HAP-1 (cell line): ENCODE results near the gene CAT.

ENCODE experiments used
- DNase-seq, 2 experiments: peaks; one replicate each; pipeline ENCODE4 v3.0.0-alpha.2; 2016 to 2020; ENCODE audit warnings: low spot score in 2 of 2
- H3K27me3 ChIP-seq: fragments of 250-450 bp; sonication (Bioruptor Pico); 2 replicates; pipeline ENCODE4 v1.5.1; 2020; ENCODE audit warnings: low read depth, mild to moderate bottlenecking, moderate library complexity
- H3K36me3 ChIP-seq: fragments of 250-450 bp; sonication (Bioruptor Pico); replicated peaks from 2 replicates; pipeline ENCODE4 v1.5.1; 2020; ENCODE audit warnings: mild to moderate bottlenecking
- H3K4me1 ChIP-seq: fragments of 250-450 bp; sonication (Bioruptor Pico); 2 replicates; pipeline ENCODE4 v1.5.1; 2020; ENCODE audit warnings: mild to moderate bottlenecking
- H3K4me3 ChIP-seq: fragments of 250-450 bp; sonication (Bioruptor Pico); 2 replicates; pipeline ENCODE4 v1.5.1; 2020; ENCODE audit warnings: mild to moderate bottlenecking, moderate library complexity
- H3K9me3 ChIP-seq: fragments of 250-450 bp; sonication (Bioruptor Pico); 2 replicates; pipeline ENCODE4 v1.5.1; 2020; ENCODE audit warnings: mild to moderate bottlenecking, moderate library complexity
- in situ Hi-C: fragments of 300-500 bp; cut with MboI; formaldehyde crosslinking; loops from 3 replicates; pipeline ENCODE4 v1.14.3; 2020; ENCODE audit warnings: low sequenced_read_pairs, inconsistent platforms, mixed read lengths

Gene CAT

DNA sequence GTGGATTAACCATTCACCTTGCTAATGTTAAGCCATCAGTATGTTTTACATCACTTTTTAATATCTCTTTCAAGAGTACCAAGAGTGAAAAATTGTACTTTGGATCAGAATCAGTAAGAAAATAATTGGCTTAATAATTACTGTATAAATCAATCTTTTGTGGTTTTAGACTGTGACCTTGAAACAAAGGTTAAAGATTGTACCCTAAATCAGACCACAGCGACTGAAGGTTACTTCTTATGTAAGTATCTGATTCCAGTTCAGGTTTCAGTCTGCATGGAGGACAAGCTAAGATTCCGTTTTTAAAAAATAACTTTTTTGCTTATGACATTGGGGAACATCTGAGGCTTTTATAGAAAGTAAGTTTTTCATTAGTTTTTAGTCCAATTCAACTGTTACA lies 18.9 kb downstream of the CAT start:
- in situ Hi-C loops: no loop called here
- no peaks in the 10 kb centered on the region for H3K9me3 ChIP-seq
- peaks cover 24% of the 10 kb centered on the region for H3K36me3 ChIP-seq
- no peak overlapping the region for H3K4me3 ChIP-seq
- no peak for DNase-seq
- no peaks in the 10 kb centered on the region for H3K4me1 ChIP-seq
- no peaks in the 10 kb centered on the region for H3K27me3 ChIP-seq

DNA sequence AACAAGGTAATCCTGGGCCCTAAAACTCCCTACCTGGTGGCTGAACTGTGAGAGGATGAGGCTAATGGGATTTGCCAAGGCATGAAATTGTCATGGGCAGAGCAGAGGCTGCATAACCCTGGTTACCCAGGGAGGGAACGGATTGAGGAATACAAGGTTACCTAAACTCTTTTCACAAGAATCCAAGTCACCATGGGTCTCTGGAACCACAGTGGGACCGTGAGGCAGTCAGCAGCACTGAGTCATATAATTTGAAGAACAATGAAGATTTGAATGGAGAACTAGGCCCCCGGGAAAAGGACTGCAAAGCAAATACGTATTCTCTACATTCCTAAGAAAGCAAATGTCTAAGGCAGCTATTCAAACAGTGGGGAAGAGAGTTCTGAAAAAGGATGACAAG lies 19.8 kb downstream of the CAT start:
- no peaks in the 10 kb centered on the region for H3K9me3 ChIP-seq
- H3K4me3 ChIP-seq: no peak overlapping the region
- H3K36me3 ChIP-seq: peaks cover 21% of the 10 kb centered on the region
- H3K4me1 ChIP-seq: no peaks in the 10 kb centered on the region
- no peaks in the 10 kb centered on the region for H3K27me3 ChIP-seq
- in situ Hi-C loops: no loop called here
- DNase-seq: no peak

DNA sequence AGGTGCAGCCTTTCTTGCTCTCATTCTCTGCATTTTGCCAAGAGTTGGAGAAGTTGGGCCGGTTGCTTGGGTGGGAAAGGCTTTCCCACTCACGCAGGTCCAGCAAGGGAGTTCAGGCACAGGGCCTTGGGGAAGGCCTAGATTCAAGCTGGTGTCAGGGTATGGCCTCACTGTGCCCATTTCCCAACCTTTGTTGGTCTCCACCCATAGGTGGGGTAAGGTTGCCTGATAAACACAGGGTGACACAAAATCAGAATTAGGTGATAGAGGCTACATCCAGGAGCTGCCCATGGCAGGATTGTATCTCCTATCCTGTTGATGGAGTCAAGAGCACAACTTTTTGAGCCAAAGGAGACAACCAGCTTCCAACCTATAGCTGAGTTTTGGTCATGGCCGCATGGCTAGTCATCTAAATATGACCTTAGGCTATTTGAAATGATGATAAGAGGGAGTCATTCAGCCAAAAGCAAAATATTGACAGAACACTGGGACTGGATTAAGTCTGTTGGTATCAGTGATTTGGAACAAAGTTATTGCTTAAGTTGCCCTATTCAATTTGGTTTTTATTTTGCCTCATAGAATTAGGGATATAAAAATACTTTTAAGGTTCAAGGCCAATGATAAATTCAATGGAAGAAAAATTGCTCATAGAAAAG lies 20.9 kb downstream of the CAT start:
- Histone ChIP-seq H3K27me3 (no peaks in the 10 kb centered on the region), H3K9me3 (no peaks in the 10 kb centered on the region), H3K4me1 (no peaks in the 10 kb centered on the region), H3K36me3 (peaks cover 19% of the 10 kb centered on the region), H3K4me3 (no peak overlapping the region)
- DNase-seq: no peak
- in situ Hi-C loops: no loop called here

DNA sequence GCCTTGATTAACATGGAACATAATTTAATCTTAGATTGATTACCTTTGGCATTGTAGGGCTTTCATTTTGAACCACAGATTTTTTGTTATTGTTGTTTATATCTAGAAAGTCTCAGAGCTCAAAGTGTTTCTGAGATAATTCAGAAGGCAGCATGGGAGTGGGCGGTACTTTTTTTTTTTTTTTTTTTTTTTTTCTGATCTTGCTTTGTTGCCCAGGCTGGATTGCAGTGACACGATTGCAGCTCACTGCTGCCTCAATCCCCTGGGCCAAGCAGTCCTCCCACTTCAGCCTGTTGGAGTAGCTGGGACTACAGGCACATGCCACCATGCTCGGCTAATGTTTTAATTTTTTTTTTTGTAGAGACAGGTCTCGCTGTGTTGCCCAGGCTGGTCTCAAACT lies 21.5 kb downstream of the CAT start:
- no peak for DNase-seq
- in situ Hi-C loops: no loop called here
- Histone ChIP-seq H3K27me3 (no peaks in the 10 kb centered on the region), H3K36me3 (peaks cover 25% of the 10 kb centered on the region), H3K9me3 (no peaks in the 10 kb centered on the region), H3K4me1 (no peaks in the 10 kb centered on the region), H3K4me3 (no peak overlapping the region)

DNA sequence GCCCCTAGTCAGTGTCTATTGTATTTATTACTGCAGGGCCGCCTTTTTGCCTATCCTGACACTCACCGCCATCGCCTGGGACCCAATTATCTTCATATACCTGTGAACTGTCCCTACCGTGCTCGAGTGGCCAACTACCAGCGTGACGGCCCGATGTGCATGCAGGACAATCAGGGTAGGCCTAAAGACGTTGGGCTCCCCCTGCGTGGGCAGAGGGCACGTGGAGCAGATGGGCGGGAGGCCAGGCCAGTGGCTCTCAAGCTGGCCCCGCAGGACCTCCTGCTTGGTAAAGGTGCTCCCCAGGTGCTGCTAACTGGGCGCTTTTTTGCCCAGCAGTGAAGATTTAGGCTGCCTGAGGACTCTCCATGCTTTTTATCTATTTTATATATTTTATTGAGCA lies 22.5 kb downstream of the CAT start:
- H3K36me3 ChIP-seq: peaks cover 24% of the 10 kb centered on the region

DNA sequence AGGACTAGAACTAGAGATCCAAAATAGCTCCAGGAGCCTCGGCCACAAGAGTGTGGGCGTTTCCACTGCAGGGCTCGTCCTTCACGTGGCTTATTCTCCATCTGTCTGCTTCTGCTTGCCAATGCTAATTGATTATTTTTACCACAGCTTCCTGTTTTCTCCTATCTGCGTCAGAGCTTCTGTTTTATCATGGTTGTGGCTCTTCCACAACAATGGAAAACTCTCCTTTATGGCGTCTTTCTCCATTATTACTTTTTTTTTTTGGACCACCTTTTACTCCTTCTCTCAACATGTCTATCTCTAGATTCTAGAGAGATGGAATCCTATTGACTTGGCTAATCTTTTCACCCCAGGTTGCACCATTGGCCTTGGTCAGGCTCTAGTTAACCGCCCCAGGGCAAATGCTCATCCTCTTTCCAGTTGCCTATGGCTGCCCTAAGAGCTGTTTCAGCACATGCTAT lies 25.9 kb downstream of the CAT start:
- in situ Hi-C loops: no loop called here
- Histone ChIP-seq H3K27me3 (no peaks in the 10 kb centered on the region), H3K9me3 (peaks cover 3% of the 10 kb centered on the region; the same call in 1 of the 2 replicates), H3K4me3 (no peak overlapping the region), H3K4me1 (no peaks in the 10 kb centered on the region), H3K36me3 (peaks cover 20% of the 10 kb centered on the region)
- no peak for DNase-seq

More for the DNA sequence above, 22.5 kb downstream of the CAT start:
- Histone ChIP-seq H3K4me1 (no peaks in the 10 kb centered on the region), H3K27me3 (no peaks in the 10 kb centered on the region), H3K4me3 (no peak overlapping the region), H3K9me3 (no peaks in the 10 kb centered on the region)
- DNase-seq: no peak
- in situ Hi-C loops: no loop called here

DNA sequence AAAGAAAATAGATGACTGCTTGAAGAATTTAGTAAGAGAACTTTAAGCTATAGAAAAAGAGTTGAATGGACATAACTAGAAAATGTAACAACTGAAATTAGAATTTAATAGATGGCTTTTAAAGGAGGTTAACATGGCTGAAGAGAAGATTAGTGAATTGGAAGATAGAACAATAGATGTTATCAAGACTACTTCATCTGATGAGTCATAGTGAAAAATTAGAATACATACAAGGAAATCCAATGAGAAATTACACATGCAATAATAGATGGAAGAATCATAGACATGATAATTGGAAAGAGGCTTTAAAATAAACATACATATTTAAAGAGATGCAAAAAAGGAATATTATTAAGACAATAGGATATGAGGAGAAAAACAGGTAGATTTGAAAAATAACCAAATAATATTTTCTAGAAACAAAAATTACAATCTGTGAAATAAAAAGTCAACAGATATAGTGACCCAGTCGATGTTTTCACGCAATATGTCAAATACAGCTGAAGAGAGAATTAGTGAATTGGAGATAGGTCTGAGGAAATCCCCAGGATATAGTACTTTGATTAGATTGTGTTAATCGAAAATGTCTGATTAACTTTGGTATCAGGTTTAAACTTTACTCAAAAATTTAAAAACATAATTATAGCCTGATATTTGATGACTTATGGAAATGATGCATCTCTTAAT lies 28.2 kb downstream of the CAT start:
- H3K4me3 ChIP-seq: no peak overlapping the region
- no peaks in the 10 kb centered on the region for H3K4me1 ChIP-seq
- in situ Hi-C loops: no loop called here
- DNase-seq: no peak
- H3K36me3 ChIP-seq: peaks cover 28% of the 10 kb centered on the region
- H3K27me3 ChIP-seq: no peaks in the 10 kb centered on the region
- peaks cover 3% of the 10 kb centered on the region; the same call in 1 of the 2 replicates for H3K9me3 ChIP-seq

DNA sequence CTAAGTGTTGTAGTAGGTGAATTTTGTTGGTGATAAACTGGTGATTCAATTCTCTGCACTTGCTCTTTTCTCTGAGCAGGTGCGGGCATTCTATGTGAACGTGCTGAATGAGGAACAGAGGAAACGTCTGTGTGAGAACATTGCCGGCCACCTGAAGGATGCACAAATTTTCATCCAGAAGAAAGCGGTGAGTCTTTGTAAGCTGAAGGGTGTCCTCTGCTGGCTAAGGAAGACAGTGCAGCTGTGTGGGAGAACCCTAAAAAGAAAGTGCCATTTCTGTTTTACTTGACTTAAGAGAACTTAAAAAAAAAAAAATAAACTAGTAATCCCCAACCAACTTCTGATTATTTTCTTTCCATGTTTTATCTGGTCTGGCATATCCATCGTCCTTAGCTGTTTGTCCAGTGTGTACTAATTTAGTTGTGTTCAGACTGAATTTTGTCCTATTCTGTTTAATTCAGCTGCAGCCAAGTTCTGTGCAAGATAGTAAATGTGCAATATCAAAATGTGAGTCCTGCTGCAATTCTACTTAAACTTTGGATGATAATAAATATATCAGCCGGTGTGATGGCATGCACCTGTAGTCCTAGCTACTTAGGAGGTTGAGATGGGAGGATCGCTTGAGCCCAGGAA lies 29.6 kb downstream of the CAT start:
- H3K4me1 ChIP-seq: no peaks in the 10 kb centered on the region
- H3K27me3 ChIP-seq: no peaks in the 10 kb centered on the region
- peaks cover 29% of the 10 kb centered on the region for H3K36me3 ChIP-seq
- DNase-seq: peak; percentile 43 to 57
- in situ Hi-C loops: no loop called here
- no peak overlapping the region for H3K4me3 ChIP-seq
- H3K9me3 ChIP-seq: peaks cover 3% of the 10 kb centered on the region; the same call in 1 of the 2 replicates

DNA sequence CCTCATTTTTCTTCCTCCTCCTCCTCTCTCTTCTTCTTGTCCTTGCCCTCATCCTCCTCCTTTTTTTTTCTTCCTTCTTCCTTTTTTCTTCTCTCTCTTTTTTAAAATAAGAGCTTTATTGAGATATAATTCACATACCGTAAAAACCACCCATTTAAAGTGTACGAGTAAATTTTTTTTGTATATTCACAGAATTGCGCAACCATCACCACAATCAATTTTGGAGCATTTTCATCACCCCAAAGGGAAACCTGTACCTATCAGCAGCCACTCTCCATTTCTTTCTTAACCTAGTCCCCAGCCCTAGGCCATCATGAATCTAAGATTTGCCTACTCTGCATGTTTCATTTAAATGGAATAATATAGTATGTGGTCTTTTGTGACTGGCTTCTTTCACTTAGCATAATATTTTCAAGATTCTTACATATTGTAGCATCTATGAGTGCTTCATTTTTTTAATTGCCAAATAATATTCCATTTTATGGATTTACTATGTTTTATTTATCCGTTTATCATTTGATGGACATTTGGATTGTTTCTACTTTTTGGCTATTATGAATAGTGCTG lies 35.0 kb downstream of the CAT start:
- no peak overlapping the region for H3K4me3 ChIP-seq
- H3K4me1 ChIP-seq: no peaks in the 10 kb centered on the region
- in situ Hi-C loops: no loop called here
- H3K27me3 ChIP-seq: no peaks in the 10 kb centered on the region
- peaks cover 16% of the 10 kb centered on the region for H3K36me3 ChIP-seq
- H3K9me3 ChIP-seq: no peaks in the 10 kb centered on the region
- no peak for DNase-seq

DNA sequence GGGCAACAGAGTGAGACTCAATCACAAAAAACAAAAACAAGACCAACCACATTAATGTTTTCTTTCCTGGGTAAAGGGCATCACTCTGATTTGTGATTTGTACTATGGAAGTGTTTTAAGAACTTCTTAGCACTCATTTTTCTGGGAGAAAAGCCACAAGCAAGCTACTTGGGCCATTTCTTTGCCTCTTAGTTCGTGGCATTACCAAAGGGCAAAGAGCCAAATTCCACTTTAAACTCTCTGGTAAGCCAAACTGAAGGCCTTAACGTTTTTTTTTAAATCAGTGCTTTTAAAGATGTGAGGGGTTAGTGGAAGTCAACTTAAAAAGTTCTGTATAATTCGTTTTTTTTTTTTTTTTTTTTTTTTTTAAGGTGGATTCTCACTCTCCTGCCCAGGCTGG lies 36.9 kb downstream of the CAT start:
- H3K9me3 ChIP-seq: no peaks in the 10 kb centered on the region
- peaks cover 6% of the 10 kb centered on the region for H3K4me1 ChIP-seq
- no peaks in the 10 kb centered on the region for H3K27me3 ChIP-seq
- H3K36me3 ChIP-seq: peaks cover 9% of the 10 kb centered on the region; the same call in 1 of the 2 replicates
- no peak overlapping the region for H3K4me3 ChIP-seq
- in situ Hi-C loops: loop anchor here (25.0 kb wide), 1 partner anchor 638 kb away; no protein-coding TSS in a partner anchor
- no peak for DNase-seq

DNA sequence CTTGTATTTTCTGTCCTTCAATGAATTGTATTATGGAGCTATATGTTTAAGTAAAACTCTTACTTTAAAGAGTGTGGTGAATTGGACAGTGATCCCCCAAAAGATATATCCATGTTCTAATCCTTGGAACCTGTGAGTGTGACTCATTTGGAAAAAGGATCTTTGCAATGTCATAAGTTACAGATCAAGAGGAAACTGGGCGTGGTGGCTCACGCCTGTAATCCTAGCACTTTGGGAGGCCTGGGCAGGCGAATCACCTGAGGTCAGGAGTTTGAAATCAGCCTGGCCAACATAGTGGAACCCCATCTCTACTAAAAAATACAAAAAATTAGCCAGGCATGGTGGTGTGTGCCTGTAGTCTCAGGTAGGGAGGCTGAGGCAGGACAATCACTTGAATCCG lies 38.1 kb downstream of the CAT start:
- in situ Hi-C loops: loop anchor here (25.0 kb wide), 1 partner anchor 640 kb away; no protein-coding TSS in a partner anchor
- no peak for DNase-seq
- Histone ChIP-seq H3K27me3 (no peaks in the 10 kb centered on the region), H3K36me3 (peaks cover 2% of the 10 kb centered on the region; the same call in 1 of the 2 replicates), H3K4me3 (no peak overlapping the region), H3K9me3 (no peaks in the 10 kb centered on the region), H3K4me1 (peaks cover 7% of the 10 kb centered on the region)

DNA sequence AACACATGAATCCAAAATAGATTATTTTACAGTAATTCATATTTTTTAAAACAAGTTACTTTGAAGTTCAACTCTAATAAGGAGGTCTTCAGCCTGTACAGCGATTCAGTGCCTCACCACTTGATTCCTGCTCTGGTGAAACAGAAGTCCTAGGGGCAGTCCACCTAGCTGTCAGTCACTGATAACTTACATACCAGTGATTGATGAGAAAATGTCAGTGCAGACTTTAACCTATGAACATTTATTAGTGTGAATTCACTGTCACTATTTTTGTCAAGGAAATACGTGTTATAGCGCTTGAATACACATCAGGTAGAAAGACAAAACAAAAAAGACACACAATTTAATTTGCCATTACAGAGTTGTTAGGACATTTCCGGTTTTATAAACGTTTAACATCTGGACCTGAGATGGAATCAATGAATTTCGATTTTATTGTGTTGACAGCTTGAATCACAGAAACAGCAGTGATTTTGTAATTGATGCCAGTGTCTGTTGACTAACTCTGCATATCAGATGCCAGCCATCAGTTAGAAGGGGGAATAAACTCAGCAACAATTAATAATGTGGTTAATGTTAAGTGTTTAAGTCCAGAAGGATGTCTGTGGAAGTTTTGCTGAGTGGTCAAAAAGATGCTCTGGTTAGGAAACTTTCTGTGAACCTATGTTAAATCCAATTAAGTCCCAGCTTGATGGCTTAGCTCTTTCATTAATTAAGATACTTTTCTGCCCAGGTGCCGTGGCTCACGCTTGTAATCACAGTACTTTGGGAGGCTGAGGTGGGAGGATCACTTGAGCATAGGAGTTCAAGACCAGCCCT lies 40.3 kb downstream of the CAT start:
- Histone ChIP-seq H3K27me3 (no peaks in the 10 kb centered on the region), H3K4me1 (peaks cover 7% of the 10 kb centered on the region), H3K4me3 (no peak overlapping the region), H3K36me3 (no peaks in the 10 kb centered on the region), H3K9me3 (no peaks in the 10 kb centered on the region)
- no peak for DNase-seq
- in situ Hi-C loops: loop anchor here (25.0 kb wide), 1 partner anchor 642 kb away; no protein-coding TSS in a partner anchor

DNA sequence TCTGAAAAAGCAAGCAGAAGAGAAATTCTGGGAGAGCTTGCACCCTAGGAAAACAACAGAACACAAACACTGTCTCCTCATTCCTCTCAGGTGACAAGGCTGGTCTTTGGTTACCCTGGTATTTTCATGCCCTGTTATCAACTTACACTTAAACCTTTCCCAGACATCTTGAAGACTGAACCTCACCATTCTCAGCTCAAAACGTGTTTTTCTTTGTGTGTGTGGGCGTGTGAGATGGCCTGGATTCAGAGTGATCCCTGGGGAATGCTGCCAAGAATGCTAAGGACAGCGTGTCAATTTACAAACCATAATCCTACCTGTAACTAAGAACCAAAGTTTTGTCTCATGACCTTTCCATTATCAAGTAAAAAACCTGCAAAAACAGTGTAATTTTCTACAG lies 41.6 kb downstream of the CAT start:
- peak; percentile 59 to 63 for DNase-seq
- Histone ChIP-seq H3K4me3 (no peak overlapping the region), H3K9me3 (no peaks in the 10 kb centered on the region), H3K4me1 (peaks cover 7% of the 10 kb centered on the region), H3K27me3 (no peaks in the 10 kb centered on the region), H3K36me3 (no peaks in the 10 kb centered on the region)
- in situ Hi-C loops: loop anchor here (10.0 to 25.0 kb wide), 2 partner anchors 326 to 643 kb away; no protein-coding TSS in a partner anchor
